Sigmoid colon (tissue), 7 donors: ENCODE data around the gene RHBDL1. TPM values are rescaled to one million over a fixed set of nuclear protein-coding genes. Genes with fewer than 3 reads are reported as not detected.

ENCODE experiments used
- DNase-seq: peaks from one replicate; pipeline ENCODE4 v3.0.0-alpha.2; 2019
- H3K27ac ChIP-seq, 4 donors: fragments of 200-600 bp; sonication (generic); one replicate each; pipeline ENCODE4 v1.5.1; 2016 to 2019; ENCODE audit warnings: mild to moderate bottlenecking in 1 of 4
- H3K27me3 ChIP-seq, 3 donors: fragments of 200-600 bp; sonication (generic); one replicate each; pipeline ENCODE4 v1.5.1; 2019; ENCODE audit warnings: mild to moderate bottlenecking in 1 of 3
- H3K36me3 ChIP-seq, 4 donors: fragments of 200-600 bp; sonication (generic); one replicate each; pipeline ENCODE4 v1.5.1; 2016 to 2019
- H3K4me1 ChIP-seq, 4 donors: fragments of 200-600 bp; sonication (generic); one replicate each; pipeline ENCODE4 v1.5.1; 2017 to 2019
- H3K4me3 ChIP-seq, 4 donors: fragments of 200-600 bp; sonication (generic); one replicate each; pipeline ENCODE4 v1.5.1; 2017 to 2019; ENCODE audit warnings: mild to moderate bottlenecking in 2 of 4, moderate library complexity in 1 of 4
- H3K9me3 ChIP-seq, 4 donors: fragments of 200-600 bp in 3 of 4; sonication (generic) in 3 of 4; one replicate each; pipeline versions ENCODE4 v1.5.1 to v1.6.1; 2013 to 2019
- EP300 ChIP-seq, 4 donors: sonication (generic); formaldehyde crosslinking; IDR thresholded peaks; one replicate each; pipeline ENCODE4 v1.6.1; 2017; ENCODE audit warnings: antibody characterized with exemption in 4 of 4
- POLR2A ChIP-seq, 2 donors: fragments of 450-650 bp; IDR thresholded peaks; one replicate each; pipeline ENCODE4 v1.6.1; 2016; ENCODE audit warnings: antibody characterized with exemption in 2 of 2, mild to moderate bottlenecking in 2 of 2, moderate library complexity in 2 of 2
- POLR2AphosphoS5 ChIP-seq, 4 donors: sonication (generic); formaldehyde crosslinking; IDR thresholded peaks; one replicate each; pipeline ENCODE4 v1.6.1; 2017; ENCODE audit warnings: antibody characterized with exemption in 4 of 4
- WGBS, 2 donors: extraction: QIAGEN DNeasy Blood & Tissue Kit; methylation state at CpG; one replicate each; pipeline ENCODE4 v1.1.7; 2013; 5-methylcytosine and 5-hydroxymethylcytosine counted together
- intact Hi-C: fragments of 100-400 bp; cut with DNase I; formaldehyde crosslinking; loops from one replicate; pipeline ENCODE4 v1.15.1; 2023
- polyA plus RNA-seq, 3 donors: library from polyadenylated mRNA; stranded (reverse); fragments of 200-250 nt; gene quantifications; one replicate each; pipeline ENCODE4 v1.2.3, GENCODE V29; 2013
- total RNA-seq, 4 donors: library from RNA; depleted of rRNA; stranded (reverse); fragments of >200 nt; gene quantifications; one replicate each; pipeline ENCODE4 v1.1.0, GENCODE V29; 2016
- TF ChIP-seq, protein P1 (sequence below), 4 experiments: fragments of 450-650 bp in 3 of 4; fragments of 200-600 bp in 1 of 4; IDR thresholded peaks; one replicate each; pipeline ENCODE4 v1.5.1; 2016 to 2019; ENCODE audit warnings: antibody characterized with exemption in 4 of 4, mild to moderate bottlenecking in 3 of 4, moderate library complexity in 2 of 4
- donor health status: healthy with polysubstance abuse.
- donor health status: Bipolar disorder and iron deficiency.
- donor health status: healthy.

The RHBDL1 gene
- 1 to 10 TPM in 2 of 4 donors, under 1 TPM in 1, not detected in 1; 0.68 to 6.1 (median 1.5) TPM for total RNA-seq
- 1 to 10 TPM in 1 of 3 donors, under 1 TPM in 1, not detected in 1; 0.46 to 5.6 TPM for polyA plus RNA-seq

DNA sequence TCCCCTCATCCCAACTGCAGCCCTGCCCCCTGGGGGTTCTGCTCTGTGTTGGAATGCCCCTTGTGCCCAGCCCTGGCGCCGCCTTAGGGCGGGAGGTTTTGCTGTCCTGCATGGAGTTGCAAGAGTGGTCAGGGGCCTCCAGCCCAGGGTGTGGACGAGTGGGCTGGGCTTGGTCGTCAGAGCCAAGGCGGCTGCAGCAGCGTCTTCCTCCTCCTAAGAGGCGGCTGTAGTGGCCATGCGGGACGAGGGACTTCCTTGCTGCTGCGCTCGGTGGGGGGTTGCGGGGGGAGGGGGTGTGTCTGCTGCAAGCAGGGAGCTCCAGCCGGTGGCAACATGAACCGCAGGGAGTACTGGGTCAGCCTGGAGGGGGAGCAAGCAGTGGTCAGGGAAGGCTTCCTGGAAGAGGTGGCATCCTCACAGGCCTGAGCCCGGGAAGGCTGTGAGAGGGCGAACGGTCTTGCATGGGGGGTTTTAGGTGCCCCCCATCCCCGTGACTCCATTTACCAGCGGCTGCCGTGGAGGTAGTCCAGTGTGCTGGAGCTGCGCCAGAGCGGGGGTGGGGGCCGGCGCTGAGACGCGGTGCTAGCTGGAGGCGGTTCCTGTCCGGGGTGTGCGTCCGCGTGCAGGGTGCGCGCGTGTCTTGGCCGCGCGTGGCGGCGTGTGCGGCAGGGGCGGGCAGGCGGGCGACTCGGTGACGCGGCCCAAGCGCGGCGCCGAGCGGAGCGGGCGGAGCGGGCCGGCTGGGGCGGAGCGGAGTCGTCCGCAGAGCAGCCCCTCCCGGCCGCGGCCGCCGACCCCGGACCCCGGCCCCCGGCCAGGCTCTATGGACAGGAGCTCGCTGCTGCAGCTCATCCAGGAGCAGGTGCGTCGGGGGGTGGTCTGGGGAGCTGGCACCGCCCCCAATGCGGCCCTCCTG lies at the start of gene RHBDL1:
Gene RHBDL1 (plus strand): TSS at position 704 of the 916 bp plus-strand sequence. CDS start 120 bp downstream, at position 824.
- no peak for DNase-seq
- H3K4me1 ChIP-seq = peaks cover 0 to 29% (median 21%) of the 10 kb centered on the region in 4 donors
- H3K27ac ChIP-seq = peak within 1 kb of the TSS in 3 of 4 donors; percentile 38 to 41 (median 41)
- intact Hi-C loops = no loop called here
- no peak for TF ChIP-seq EP300 (IDR thresholded peaks at IDR 0.05)
- TF ChIP-seq POLR2A (IDR thresholded peaks at IDR 0.05) = no peak
- TF ChIP-seq, protein P1, sequence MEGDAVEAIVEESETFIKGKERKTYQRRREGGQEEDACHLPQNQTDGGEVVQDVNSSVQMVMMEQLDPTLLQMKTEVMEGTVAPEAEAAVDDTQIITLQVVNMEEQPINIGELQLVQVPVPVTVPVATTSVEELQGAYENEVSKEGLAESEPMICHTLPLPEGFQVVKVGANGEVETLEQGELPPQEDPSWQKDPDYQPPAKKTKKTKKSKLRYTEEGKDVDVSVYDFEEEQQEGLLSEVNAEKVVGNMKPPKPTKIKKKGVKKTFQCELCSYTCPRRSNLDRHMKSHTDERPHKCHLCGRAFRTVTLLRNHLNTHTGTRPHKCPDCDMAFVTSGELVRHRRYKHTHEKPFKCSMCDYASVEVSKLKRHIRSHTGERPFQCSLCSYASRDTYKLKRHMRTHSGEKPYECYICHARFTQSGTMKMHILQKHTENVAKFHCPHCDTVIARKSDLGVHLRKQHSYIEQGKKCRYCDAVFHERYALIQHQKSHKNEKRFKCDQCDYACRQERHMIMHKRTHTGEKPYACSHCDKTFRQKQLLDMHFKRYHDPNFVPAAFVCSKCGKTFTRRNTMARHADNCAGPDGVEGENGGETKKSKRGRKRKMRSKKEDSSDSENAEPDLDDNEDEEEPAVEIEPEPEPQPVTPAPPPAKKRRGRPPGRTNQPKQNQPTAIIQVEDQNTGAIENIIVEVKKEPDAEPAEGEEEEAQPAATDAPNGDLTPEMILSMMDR (IDR thresholded peaks at IDR 0.05) = no peak
- peak in 1 of 4 donors; percentile 7 for TF ChIP-seq POLR2AphosphoS5 (IDR thresholded peaks at IDR 0.05)
- H3K27me3 ChIP-seq = no peaks in the 10 kb centered on the region
- H3K36me3 ChIP-seq = peaks cover 29 to 40% (median 32%) of the 10 kb centered on the region in 4 donors
- no peaks in the 10 kb centered on the region for H3K9me3 ChIP-seq
- peak within 1 kb of the TSS; percentile 10 to 48 (median 36) for H3K4me3 ChIP-seq
- WGBS, 2 donors = 2 to 5% methylated on average over 73 of the region's 73 CpGs

DNA sequence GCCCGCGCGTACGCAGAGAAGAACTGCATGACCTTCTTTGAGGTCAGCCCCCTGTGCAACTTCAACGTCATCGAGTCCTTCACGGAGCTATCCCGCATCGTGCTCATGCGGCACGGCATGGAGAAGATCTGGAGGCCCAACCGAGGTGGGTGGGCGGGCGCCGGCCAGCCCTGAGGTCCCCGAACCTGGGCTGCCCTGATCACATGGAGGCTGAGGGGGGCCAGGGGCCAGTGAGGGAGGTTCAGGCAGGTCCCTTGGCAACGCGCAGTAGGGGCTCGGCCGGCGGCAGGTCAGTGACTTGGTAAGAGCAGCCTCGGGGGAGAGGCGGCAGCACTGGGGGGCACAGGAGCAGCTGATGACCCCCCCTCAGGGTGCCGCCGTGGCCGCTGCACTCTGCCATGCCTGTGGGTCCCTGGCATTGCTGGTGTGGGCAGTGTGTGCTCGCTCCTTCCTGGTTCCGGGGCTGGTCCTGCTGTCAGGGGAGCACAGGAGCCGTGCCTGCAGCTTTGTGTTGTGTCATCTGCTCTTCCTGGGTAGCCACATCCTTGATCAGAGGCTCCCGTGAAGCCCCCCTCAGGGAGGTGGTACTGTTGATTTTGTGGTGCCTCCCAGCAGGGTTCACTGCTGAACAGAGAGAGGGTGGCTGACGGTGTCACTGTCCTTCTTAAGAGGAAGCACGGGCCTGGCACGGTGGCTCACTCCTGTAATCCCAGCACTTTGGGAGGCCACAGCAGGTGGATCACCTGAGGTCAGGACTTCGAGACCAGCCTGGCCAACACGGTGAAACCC lies 49.3 kb upstream of the RHBDL1 start:
- Histone ChIP-seq H3K27ac (peak overlapping the region in 3 of 4 donors; percentile 69 to 82 (median 70)), H3K27me3 (peaks cover 0 to 4% (median 0%) of the 10 kb centered on the region in 3 donors), H3K9me3 (no peaks in the 10 kb centered on the region), H3K36me3 (peaks cover 0 to 20% (median 10%) of the 10 kb centered on the region in 4 donors), H3K4me3 (no peak overlapping the region), H3K4me1 (peaks cover 0 to 47% (median 35%) of the 10 kb centered on the region in 4 donors)
- intact Hi-C loops = no loop called here
- no peak for TF ChIP-seq POLR2A (IDR thresholded peaks at IDR 0.05)
- no peak for TF ChIP-seq EP300 (IDR thresholded peaks at IDR 0.05)
- TF ChIP-seq, protein P1 (IDR thresholded peaks at IDR 0.05) = no peak
- TF ChIP-seq POLR2AphosphoS5 (IDR thresholded peaks at IDR 0.05) = no peak
- peak; percentile 59 for DNase-seq
- 95% methylated on average over 35 of the region's 35 CpGs for WGBS, 2 donors

DNA sequence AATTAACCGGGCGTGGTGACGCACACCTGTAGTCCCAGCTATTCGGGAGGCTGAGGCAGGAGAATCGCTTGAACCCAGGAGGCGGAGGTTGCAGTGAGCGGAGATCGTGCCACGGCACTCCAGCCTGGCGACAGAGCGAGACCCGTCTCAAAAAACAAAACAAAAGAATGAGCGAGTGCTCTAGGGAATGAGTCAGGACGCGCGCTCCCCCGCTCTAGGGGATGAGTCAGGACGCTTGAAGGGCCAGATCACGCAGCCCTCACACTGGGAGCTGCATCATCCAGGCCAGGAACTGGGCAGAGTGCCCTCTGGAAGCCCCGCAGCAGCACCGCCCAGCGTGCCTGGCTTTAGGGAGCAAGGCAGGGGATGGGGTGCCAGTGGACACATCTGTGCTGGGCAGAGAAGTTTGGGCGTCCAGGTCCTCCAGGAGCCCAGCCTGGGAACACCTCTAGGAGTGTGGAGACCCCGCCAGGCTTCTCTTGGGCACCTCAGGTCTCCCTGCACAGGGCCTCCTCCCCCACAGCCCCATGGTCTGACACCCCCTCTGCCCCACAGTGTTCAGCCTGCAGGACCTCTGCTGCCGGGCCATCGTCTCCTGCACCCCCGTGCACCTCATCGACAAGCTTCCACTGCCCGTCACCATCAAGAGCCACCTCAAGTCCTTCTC lies 48.6 kb upstream of the RHBDL1 start:
- Histone ChIP-seq H3K4me1 (peaks cover 0 to 43% (median 30%) of the 10 kb centered on the region in 4 donors), H3K4me3 (no peak overlapping the region), H3K27ac (peak overlapping the region; percentile 13 to 82 (median 70)), H3K36me3 (peaks cover 0 to 20% (median 10%) of the 10 kb centered on the region in 4 donors), H3K9me3 (no peaks in the 10 kb centered on the region), H3K27me3 (peaks cover 0 to 7% (median 0%) of the 10 kb centered on the region in 3 donors)
- 91 to 95% methylated on average over 29 of the region's 29 CpGs for WGBS, 2 donors
- intact Hi-C loops = no loop called here
- DNase-seq = peak; percentile 84
- TF ChIP-seq EP300 (IDR thresholded peaks at IDR 0.05) (no peak), POLR2AphosphoS5 (IDR thresholded peaks at IDR 0.05) (peak in 2 of 4 donors; percentile 30 to 71)

DNA sequence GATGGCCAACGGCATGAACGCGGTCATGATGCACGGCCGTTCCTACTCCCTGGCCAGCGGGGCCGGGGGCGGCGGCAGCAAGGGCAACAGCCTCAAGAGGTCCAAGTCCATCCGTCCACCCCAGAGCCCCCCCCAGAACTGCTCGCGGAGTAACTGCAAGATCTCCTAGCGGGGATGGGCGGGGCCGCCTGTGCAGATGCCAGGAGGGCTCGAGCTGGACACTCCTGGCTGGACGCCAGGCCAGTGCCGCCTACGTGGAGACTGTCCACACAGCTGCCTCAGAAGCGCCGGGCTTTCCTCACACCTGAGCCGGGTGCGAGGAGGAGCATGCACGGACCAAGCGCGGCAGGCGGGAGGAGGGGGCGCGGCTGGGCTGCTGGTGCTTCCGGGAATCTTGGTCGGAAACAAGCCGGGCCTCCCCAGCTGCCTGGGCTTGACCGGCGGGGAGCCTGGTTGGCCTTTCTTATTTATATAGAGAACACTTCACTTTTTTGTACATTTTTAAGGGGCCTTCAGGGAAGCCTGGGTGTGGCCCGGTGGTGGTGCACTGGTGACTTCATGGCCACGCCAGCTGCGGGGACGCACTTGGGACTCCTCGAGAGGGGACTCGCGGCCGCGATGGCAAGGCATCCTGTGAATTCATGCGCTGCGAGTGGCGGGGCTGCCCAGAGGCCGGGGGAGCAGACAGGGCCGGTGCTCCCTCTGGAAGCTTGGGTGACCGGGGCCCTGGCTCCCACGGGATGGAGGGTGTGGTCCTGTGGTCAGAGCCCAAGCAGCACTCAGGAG lies 47.8 kb upstream of the RHBDL1 start:
- H3K9me3 ChIP-seq = no peaks in the 10 kb centered on the region
- H3K27ac ChIP-seq = peak overlapping the region; percentile 13 to 82 (median 70)
- 77 to 89% methylated on average over 50 of the region's 50 CpGs for WGBS, 2 donors
- intact Hi-C loops = no loop called here
- H3K27me3 ChIP-seq = peaks cover 0 to 12% (median 0%) of the 10 kb centered on the region in 3 donors
- H3K4me3 ChIP-seq = no peak overlapping the region
- H3K36me3 ChIP-seq = peaks cover 0 to 21% (median 10%) of the 10 kb centered on the region in 4 donors
- H3K4me1 ChIP-seq = peaks cover 0 to 41% (median 29%) of the 10 kb centered on the region in 4 donors
- peak; percentile 71 for DNase-seq
- TF ChIP-seq EP300 (IDR thresholded peaks at IDR 0.05) = no peak
- no peak for TF ChIP-seq POLR2AphosphoS5 (IDR thresholded peaks at IDR 0.05)
- no peak for TF ChIP-seq POLR2A (IDR thresholded peaks at IDR 0.05)
- TF ChIP-seq, protein P1 (IDR thresholded peaks at IDR 0.05) = no peak
